ELF-1 (cell line): Measurements from ENCODE around the gene MOCS3.
A peak's percentile ranks its signal among the peaks of the same experiment; 100 is the strongest.
"Not testable (repeated sequence)": the region's sequence is repeated elsewhere in the genome, so short reads cannot be mapped to it uniquely, and the experiment has no call there.

ENCODE experiments used
- DNase-seq: peaks from one replicate; pipeline ENCODE4 v3.0.0-alpha.2; 2016; ENCODE audit warnings: low read depth, low spot score

MOCS3 gene

DNA sequence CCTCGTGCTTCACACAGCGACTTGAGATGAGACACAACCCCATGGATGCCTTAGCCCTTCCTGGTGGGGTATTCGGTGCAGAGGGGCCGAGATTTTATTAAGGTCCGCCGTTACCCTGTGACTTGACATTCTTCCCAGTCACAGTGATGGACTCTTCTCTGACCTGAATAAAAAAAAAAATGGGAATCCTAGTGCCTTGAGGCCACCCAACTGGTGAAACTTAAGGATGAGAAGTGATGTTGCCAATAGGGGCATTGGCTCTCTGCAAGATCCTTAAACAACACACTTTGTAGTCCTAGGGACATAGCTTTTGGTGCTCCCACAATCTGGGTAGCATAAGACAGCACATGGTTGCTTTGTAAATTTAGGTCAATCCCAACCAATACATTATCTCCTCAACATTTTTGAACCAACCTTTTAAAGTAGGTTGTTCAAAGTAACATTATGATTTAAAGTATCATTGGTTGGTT, 26.6 kb upstream of the MOCS3 start:
- no peak for DNase-seq

DNA sequence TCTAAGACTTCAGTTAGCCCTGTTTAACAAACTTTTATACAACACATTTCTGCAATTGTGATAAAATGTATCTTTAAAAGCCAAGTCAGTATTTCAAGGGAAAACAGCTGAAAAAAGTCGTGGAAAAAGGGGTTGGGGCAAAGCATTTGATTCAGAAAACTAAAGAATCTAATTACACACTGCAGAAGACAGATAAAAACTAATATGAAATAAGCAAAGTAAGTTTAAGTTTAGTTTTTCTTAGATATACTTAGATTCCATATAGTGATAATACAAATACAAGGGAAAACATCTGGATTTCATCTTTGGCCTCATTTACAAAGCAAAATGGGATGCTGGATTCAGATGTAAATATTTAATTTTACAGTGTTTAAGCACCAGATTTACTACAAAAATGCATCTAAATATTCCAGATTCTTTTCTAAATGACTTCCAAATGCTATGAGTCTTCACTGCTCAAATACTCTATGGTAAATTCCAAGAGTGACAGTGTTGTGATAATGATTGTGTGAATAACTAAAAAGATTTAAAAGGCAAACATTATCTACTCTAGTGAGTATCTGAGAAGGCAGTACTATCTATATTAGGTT, 25.8 kb upstream of the MOCS3 start:
- DNase-seq, result no peak

DNA sequence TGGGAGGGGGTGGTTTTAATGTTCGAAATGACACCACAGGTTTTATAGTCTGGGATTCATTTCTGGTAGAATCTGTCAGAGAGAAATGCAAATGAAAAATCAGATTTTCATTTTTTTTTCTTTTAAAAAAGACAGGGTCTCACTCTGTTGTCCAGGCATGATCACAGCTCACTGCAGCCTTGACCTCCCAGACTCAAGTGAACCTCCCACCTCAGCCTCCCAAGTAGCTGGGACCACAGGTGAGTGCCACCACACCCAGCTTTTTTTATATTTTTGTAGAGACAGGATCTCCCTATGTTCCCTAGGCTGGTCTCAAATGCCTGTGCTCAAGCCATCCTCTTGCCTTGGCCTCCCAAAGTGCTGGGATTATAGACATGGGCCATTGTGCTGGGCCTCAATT, 25.0 kb upstream of the MOCS3 start:
- no peak for DNase-seq

DNA sequence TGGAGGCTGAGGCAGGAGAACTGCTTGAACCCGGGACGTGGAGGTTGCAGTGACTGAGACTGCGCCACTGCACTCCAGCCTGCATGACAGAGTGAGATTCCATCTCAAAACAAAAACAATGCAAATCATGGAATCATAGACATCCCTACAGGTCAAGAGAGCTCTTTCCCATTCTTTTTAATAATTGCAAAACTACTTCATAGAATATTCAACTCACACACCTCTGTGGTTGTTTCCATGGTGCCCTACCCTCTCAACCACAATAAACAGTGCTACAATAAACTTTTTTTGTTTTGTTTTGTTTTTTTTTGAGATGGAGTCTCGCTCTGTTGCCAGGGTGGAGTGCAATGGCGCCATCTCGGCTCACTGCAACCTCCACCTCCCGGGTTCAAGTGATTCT, 15.5 kb upstream of the MOCS3 start:
- no peak for DNase-seq

DNA sequence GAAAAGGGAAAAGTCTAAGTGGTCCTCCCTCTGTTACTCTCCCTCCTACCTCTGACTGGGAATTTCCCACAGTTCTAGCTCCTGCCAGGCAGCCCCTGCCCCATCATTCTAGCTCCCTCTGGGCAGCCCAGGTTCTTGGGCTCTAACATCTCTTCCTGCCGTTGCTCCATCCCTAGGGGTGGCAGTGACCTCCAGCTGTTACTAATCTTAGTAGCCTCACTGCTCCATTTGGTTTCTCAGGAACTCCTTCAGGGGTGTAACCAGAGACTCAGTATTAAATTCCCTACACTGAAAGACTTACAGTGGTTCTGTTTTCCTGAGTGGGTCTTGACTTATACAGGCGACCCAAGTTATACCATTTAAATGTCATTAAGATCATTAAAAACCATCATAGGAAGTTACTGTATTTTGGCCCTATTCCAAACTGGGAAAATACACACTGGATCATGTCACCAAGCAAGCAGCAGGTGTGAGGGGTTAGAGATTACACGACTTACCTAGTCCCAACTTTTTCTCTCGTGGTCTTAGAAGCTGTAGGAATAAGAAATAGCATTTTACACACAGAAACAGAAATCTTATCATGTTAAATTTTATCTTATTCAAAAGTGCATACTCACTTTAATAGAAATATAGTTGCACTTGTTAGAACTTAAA, 10.4 kb upstream of the MOCS3 start:
- DNase-seq, result no peak

DNA sequence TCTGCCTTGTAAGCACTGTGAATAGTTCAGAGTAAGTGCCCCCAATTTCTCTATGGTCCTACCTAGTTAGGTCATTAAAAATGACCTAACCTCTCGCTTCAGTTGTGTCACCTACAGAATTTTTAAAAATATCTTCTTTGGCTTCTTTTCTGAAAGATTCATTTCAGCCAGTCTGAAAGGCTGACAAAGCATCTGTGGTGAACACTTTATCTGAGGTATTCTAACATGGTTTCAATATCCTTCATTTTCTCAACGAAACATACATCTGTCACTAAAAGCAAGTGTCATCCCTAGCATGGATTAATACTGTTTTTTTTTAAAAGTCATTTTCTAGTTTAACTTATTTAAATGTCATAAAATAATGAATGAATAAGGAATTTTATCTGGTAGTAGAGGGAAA, 5.4 kb upstream of the MOCS3 start:
- no peak for DNase-seq

DNA sequence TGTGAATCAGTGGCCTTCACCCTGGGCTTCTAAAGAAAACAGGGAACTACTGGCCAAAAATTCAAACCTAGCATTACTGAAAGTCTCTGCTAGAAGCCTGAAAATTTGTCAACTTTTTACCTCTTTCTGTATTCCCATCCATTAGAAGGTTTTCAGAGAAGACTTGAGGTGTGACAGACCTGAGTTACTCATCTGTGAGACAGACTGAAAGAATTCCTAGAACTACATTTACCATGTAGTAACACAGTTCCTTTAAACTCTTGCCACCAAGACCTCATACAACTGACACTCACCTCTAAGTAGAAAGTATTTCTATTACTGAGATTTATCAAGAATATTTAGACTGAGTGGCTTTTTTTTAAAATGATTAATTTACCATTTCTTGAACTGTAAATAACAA, 4.8 kb upstream of the MOCS3 start:
- DNase-seq, result no peak

DNA sequence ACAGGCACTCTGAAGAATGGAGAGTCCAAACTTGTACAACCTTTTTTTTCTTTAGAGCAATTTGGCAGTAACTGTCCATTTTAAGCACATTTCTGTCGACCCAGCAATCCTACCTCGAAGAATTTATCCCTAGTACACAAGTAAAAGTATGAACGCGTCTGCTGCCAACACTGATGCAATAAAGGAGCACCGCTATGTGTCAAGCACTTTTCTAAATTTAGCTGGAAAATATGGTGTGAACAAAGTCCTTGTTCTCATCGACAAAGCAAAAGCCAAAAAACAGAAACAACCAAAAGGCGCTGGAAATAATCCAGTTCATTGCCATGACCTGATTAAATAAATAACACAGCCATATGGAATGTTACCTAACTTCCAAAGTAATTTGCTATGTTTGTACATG, 1.3 kb upstream of the MOCS3 start:
- no peak for DNase-seq

DNA sequence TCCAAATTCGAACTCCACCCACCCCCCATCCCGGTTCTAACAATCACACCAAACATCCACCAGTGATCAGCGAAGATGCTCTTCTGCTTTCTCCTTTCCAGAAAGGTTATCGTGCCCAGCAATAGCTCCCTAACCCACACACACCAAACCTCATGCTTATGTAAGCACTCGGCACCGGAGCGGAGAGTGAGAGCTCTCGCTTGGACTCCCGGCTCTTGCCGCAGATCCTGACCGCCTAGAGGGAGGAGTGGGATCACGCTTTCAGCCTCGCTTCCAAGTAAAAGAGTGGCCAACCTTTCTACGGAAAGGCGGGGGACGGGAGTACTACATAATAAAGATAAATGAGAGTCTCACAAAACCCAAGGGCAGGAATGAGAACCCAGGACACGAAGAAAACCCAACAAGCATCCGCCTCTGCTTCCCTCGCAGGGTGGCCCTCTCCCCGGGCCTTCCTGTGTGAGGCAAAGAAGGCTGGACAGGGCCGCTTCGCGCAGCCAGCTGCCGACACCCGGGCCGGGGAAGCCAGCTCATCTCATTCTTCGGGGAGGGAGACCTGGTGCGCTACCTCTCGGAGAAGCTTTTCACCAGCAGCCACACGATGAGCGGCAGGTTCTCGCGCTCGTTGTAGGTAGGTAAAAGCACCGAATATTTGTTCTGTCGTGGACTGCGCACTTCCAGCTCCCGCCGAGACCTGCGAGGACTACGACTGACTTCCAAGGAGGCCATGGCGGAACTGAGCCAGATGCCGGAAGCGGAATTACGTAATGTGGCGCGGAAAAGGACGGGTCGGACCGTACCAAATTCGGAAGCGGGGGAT, 612 bp upstream of the MOCS3 start, which contains the start of gene DPM1:
Gene DPM1 (minus strand): TSS at position 735 of the 817 bp plus-strand sequence. CDS start 9 bp downstream, at position 726.
- DNase-seq, result peak; percentile 92

DNA sequence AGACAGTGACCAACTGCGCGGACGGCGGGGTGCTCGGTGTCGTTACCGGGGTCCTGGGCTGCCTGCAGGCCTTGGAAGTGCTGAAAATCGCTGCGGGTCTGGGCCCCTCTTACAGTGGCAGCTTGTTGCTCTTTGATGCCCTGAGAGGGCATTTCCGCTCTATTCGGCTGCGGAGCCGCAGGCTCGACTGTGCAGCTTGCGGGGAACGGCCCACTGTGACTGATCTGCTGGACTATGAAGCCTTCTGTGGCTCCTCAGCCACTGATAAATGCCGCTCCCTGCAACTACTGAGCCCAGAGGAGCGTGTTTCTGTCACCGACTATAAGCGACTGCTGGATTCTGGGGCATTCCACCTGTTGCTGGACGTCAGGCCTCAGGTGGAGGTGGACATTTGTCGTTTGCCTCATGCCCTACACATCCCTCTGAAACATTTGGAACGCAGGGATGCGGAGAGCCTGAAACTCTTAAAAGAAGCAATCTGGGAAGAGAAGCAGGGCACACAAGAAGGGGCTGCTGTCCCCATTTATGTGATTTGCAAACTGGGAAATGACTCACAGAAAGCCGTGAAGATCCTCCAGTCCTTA, 1.0 kb downstream of the MOCS3 start:
- DNase-seq, result no peak

DNA sequence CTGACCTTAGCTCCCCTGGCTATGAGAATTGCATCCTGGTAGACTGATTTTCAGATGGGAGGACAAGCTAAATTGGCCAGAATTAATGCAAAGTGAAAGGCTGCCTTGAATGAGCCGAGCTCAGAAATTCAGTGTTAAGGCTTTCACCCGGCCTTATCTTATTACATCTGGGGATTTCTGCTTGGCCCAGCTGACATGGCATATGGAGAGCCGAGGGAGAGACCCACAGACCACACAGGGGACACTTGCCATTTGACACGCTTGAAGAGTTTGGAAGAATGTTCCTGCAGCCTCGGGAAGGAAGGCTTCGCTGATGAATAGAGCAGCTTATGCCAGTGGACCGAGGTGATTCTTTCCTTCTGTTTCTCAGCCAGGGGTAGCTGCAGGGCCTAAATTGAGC, 9.0 kb downstream of the MOCS3 start:
- no peak for DNase-seq

DNA sequence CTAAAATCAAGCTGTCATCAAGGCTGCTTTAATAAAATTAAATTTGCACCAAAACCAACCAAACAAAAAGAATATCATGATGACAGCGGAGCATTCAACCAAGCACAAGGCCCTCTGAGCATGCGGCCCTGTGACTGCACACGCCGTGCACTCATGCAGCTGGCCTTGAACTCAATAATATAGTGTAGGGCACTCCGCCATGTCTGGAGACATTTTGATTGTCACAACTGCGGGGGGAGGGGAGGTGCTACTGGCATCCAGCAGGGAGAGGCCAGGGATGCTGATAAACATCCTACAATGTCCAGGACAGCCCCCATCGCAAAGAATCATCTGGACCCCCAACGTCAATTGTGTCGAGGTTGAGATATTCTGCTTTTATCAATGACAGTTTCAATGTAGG, 9.7 kb downstream of the MOCS3 start:
- no peak for DNase-seq

DNA sequence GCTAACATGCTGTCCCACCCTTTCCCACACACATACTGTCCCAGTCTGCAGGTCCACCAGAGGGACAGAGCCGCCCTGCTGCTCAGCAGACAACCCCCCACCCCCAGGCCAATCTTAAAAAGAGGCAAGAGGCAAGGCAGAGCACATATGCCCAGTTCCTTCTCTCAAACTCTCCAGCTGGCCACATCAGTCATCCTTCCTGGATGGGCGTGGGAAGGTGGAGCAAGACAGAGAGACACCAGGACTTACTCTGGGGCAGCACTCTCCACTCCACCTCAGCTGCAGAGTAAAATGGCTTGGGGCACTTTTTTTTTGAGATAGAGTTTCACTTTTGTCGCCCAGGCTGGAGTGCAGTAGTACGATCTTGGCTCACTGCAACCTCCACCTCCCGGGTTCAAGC, 10.8 kb downstream of the MOCS3 start:
- DNase-seq, result no peak

DNA sequence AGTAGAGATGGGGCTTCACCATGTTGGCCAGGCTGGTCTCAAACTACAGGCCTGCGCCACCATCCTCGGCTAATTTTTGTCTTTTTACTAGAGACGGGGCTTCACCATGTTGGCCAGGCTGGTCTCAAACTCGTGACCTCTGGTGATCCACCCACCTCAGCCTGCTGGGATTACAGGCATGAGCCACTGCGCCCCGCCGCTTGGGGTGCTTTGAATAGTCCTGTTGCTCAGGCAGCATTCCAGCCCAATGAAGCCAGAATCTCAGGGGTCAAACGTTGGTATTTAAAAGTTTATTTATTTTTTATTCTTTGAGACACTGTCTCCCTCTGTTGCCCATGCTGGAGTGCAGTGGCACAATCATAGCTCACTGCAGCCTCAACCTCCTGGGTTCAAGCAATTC, 11.3 kb downstream of the MOCS3 start:
- no peak for DNase-seq

DNA sequence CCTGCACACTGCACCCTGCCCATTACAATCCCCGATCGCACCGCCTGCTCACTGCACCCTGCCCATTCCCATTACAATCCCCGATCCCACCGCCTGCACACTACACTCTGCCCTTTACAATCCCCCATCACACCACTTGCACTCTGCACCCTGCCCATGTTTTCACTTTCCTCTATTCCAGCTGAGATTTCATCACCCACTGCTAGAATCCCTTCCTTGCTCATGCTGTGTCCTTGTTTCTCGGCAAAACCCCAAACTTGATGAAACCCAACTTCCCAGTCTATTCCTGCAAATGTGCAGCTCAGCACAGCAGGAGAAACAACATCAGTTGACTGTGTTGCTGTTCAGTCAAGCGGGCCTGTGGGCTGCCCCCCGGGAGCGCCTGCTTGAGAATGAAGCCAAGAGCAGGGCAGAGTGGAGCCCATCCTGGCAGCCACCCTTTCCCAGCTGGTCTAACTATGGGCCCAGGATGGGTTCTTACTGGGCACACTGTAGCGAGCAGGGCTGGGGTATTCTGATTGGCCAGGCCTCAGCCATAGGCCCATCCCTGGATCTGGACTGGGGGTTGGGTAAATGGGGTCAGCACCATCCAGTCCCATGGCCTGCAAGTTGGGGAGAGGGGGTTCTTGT, 17.2 kb downstream of the MOCS3 start:
- DNase-seq, result no peak

DNA sequence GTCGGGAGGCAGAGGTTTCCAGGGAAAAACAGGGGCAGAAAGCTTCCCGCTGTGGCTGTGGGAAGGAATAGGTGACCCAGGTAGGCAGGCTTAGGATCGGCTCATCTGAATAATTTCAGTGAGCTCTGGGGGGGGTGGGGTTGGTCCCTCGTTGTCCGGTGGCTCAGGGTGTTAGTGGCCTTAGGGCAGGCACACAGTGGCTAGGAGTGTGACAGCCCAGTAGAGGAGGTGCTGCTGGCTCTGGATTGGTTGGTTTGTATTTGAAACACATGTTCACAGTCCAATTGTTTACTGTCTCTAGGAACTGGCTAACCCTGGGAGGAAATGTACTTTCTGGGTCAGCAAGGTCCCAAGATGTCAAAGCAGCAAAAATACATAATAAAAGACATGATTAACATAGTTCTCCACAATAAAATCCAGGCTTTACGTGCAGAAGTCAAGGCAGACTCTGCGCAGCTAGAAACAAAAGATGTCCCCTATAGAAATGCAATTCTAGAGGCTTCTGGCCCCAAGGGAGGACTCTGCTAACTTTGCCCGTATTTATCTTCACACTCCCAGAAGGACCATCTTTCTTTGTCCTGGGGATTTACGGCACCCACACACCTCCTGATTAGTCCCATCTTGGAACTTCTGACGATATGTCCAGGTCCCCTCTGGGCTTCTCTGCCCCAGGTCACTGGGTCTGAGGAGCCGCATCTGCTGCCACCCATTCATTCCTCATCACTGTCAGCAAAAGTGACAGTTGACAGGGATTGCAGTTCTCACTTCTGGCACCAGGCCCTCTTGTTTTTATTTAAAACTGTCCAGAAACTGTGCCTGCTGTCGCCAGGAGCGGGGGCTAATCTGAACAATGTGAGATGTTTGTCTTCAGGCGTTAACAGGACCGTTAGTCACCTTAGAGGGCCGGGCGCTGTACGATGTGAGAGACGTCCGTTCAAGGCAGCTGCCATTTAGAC, 18.7 kb downstream of the MOCS3 start:
- peak; percentile 77 for DNase-seq

DNA sequence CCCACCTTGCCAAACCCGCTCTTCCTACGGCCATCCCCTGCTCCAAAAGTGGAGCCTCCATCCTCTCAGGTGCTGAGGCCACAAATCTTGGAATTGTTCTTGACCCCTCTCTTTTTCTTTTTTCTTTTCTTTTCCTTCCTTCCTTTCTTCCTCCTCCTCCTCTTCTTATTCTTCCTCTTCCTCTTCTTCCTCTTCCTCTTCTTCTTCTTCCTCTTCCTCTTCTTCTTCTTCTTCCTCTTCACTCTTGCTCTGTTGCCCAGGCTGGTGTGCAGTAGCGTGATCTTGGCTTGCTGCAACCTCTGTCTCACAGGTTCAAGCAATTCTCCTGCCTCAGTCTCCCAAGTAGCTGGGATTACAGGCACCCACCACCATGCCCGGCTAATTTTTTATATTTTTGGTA, 19.9 kb downstream of the MOCS3 start:
- not testable (repeated sequence) for DNase-seq

DNA sequence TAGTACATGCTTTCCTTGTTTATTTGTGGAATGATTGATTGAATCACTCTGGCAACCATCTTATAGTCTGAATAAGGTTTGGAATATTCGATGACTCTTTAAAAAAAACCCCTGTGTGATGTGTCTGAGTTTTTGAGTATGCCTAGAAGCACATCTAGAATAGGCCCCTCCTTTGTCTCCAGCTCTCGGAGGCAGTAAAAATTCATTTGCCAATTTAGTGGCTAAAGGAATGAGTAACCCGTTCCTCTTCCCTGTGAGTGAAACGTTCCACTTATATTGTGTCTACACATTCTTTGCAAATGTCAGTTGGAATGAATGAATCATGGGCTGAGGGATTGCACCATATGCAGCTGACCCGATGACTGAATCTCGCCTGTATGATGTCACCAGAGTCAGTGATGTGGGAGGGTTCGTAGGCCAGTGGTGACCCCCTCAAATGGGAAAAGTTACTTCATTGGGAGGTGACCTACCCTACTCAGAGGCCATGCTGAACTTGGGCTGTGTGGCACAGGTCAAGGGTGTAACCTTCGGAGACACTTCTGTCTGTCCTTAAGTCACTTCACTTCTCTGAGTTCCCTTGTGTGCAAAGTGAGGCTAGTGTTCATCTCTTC, 21.6 kb downstream of the MOCS3 start:
- no peak for DNase-seq

DNA sequence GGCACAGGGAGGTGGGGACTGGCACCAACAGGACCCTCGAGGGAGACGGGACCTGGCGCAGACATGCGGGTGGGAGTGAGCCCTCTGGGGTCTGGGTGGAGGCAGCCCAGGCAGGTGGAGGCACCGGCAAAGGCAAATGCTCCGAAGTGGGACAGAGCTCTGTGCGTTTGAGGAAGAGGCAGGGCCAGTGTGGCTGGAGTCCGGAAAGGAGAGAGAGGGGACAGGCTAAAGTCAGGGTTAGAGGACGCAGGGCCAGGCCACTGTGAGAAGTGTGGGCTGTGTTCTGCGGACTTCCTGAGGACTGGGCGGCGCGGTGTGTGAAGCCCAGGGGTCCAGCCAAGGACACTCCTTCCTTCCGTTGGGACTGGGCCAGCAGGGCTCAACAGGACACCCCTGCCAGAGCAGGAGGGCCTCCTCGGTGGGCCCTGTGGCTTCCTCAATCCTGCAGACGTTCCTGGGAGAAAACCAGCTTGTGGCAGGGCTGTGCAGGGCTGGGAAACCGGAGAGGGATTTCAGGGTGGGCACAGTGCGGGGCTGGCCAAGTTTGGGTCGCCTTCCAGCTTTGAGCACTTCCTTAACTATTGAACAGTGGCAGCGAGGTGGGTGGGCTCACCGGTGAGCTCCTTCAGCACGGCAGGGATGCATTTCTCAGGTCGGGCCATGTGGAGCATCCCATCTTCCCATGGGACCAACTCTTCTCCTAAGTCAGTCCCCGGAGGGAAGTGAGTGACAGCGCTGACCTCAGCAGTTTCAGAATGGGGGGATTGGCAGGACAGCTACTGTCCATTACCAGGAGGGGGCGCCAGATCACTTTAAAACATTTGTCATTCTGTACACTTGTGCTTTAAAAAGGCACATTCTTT, 22.5 kb downstream of the MOCS3 start:
- peak; percentile 77 for DNase-seq

DNA sequence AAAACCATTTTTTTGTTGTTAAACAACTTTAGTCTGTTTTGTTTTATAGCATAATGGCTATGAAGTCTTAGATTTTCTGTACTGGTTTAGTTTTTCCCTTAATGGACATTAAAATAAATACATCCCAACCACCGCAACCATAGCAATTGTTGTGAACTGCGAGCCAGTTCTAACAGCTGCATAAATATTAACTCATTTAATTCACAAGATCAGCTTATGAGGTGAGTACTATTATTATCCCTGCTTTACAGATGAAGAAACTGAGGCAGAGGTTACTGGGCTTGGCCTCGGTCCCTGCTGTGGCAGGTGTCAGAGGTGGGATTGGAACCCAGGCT, 23.1 kb downstream of the MOCS3 start:
- DNase-seq, result no peak
